GM13977 (cell line): ENCODE measurements around the gene RIPOR2.
A peak's percentile ranks its signal among the peaks of the same experiment; 100 is the strongest.

Source experiments
- DNase-seq: peaks from one replicate; pipeline ENCODE4 v3.0.0; 2012; ENCODE audit warnings: low spot score
- in situ Hi-C: fragments of 300-500 bp; cut with MboI; formaldehyde crosslinking; loops from one replicate; pipeline ENCODE4 v1.12.0; 2022; ENCODE audit warnings: low sequenced_read_pairs, low pct_unique_long_range_greater_than_20kb, mixed read lengths, inconsistent platforms; ENCODE audit not compliant: unreplicated experiment
- TF ChIP-seq, protein P1 (sequence below): IDR thresholded peaks from 2 replicates; pipeline ENCODE4 v1.5.1; 2012; ENCODE audit warnings: mild to moderate bottlenecking, control low read depth; ENCODE audit not compliant: insufficient read depth; ENCODE audit errors: extremely low read depth, missing control alignments

Gene RIPOR2

GRCh38 chr6:24861934-24862333 is 73.8 kb downstream of the RIPOR2 start:
- peak; percentile 37 for DNase-seq
- TF ChIP-seq, protein P1, sequence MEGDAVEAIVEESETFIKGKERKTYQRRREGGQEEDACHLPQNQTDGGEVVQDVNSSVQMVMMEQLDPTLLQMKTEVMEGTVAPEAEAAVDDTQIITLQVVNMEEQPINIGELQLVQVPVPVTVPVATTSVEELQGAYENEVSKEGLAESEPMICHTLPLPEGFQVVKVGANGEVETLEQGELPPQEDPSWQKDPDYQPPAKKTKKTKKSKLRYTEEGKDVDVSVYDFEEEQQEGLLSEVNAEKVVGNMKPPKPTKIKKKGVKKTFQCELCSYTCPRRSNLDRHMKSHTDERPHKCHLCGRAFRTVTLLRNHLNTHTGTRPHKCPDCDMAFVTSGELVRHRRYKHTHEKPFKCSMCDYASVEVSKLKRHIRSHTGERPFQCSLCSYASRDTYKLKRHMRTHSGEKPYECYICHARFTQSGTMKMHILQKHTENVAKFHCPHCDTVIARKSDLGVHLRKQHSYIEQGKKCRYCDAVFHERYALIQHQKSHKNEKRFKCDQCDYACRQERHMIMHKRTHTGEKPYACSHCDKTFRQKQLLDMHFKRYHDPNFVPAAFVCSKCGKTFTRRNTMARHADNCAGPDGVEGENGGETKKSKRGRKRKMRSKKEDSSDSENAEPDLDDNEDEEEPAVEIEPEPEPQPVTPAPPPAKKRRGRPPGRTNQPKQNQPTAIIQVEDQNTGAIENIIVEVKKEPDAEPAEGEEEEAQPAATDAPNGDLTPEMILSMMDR: no peak
- in situ Hi-C loops: no loop called here

- in situ Hi-C loops: loop anchor here (10.0 kb wide), 2 partner anchors 75 to 155 kb away; partner anchors contain the start of gene RIPOR2
- TF ChIP-seq, protein P1: no peak
- DNase-seq: no peak
Observed at GRCh38 chr6:24859608-24860200, 76.1 kb downstream of the RIPOR2 start.

- TF ChIP-seq, protein P1: no peak
- no peak for DNase-seq
- in situ Hi-C loops: loop anchor here (10.0 kb wide), 2 partner anchors 76 to 156 kb away; partner anchors contain the start of gene RIPOR2
Observed at GRCh38 chr6:24859132-24859531, 76.6 kb downstream of the RIPOR2 start.

GRCh38 chr6:24858177-24858653 is 77.5 kb downstream of the RIPOR2 start:
- DNase-seq: no peak
- TF ChIP-seq, protein P1: no peak
- in situ Hi-C loops: loop anchor here (10.0 kb wide), 2 partner anchors 77 to 157 kb away; partner anchors contain the start of gene RIPOR2

DNA sequence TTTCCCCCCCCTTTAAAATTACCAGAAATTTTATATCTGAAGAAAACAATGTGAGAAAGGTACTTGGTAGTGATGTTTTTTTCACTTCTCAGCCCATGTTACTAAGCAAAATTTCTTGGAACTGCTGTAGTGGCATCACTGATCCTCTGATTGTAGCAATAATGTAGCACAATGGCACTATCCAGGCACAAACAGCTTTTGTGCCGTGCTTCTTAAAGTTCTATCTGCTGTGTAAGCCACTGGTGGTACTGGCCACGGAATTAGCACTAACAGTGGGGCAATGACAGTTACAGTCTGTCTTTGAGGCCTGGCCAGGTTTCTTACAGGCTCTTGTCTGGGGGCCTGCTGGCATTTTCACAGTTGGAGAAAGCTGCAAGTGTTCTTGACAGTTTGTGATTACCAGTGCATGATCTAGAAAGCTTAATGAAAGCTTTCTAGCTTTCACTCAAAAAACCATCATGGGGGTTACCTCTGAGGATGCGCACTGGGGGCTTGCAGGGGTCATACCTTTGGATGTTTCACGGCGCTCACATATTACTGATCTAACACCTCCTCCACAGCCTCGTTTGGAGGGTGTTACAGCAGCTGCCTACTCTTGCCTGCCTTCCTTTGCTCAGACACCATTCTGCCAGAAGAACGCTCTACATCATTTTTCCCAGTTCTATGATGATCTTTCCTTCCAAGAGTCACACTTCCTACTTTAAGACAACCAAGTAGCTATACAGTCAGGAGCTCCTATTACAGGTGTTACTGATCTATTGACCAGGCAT is 78.7 kb downstream of the RIPOR2 start:
- DNase-seq: no peak
- in situ Hi-C loops: loop anchor here (10.0 kb wide), 2 partner anchors 78 to 158 kb away; partner anchors contain the start of gene RIPOR2
- TF ChIP-seq, protein P1: no peak

- in situ Hi-C loops: loop anchor here (10.0 kb wide), 2 partner anchors 79 to 159 kb away; partner anchors contain the start of gene RIPOR2
- DNase-seq: no peak
- TF ChIP-seq, protein P1: no peak
Observed at GRCh38 chr6:24856246-24856599, 79.5 kb downstream of the RIPOR2 start.
